HepG2 (cell line): Measurements from ENCODE around the gene GRM7. TPM values are rescaled to one million over a fixed set of nuclear protein-coding genes. Genes with fewer than 3 reads are reported as not detected.

Source experiments
- ATAC-seq: fragments of 200-7000 bp; cut with Tn5 transposase; 3 replicates; pipeline ENCODE4 v1.9.1; 2020; ENCODE audit warnings: mild to moderate bottlenecking, moderate library complexity
- BruUV-seq: library from RNA; stranded (reverse); fragments of 400-500 nt; replicated peaks from 2 replicates; lab custom pipeline; 2021; lab: Mats Ljungman, UMichigan
- CTCF ChIA-PET: fragments of 300-600 bp; formaldehyde crosslinking; extraction: SDS; loops from one replicate; lab custom pipeline; 2021; ENCODE audit warnings: low total read pairs, inconsistent platforms, low intra/inter-chr PET ratio; lab: Yijun Ruan, JAX
- POLR2A ChIA-PET: fragments of 350-600 bp; sonication (Branson Sonifier 250); formaldehyde crosslinking; loops from one replicate; lab custom pipeline; 2020; ENCODE audit warnings: antibody characterized with exemption, inconsistent platforms; lab: Yijun Ruan, JAX
- DNase-seq: peaks from one replicate; pipeline ENCODE4 v3.0.0-alpha.2; 2015; ENCODE audit warnings: low spot score
- FAIRE-seq: peaks from 3 replicates; lab custom pipeline; 2011; peaks lifted over from hg19 to GRCh38; lab: Jason Lieb, UNC
- H2AFZ ChIP-seq: one replicate; pipeline ENCODE4 v1.6.1; 2011; ENCODE audit warnings: low read length, inconsistent platforms
- H3K27ac ChIP-seq: fragments of 300-600 bp; 3 replicates; pipeline ENCODE4 v1.8.0; 2011; ENCODE audit warnings: mixed run types, mild to moderate bottlenecking, mixed read lengths, low read length, inconsistent platforms; ENCODE audit not compliant: insufficient read depth; ENCODE audit errors: extremely low read length
- H3K27me3 ChIP-seq, 2 experiments: fragments of 200-600 bp in 1 of 2; 2 replicates in 1 of 2; 3 replicates in 1 of 2; pipeline versions ENCODE4 v1.6.0 to v1.8.0; 2011; ENCODE audit warnings: low read length in 2 of 2, mild to moderate bottlenecking in 2 of 2, moderate library complexity in 2 of 2, inconsistent platforms in 1 of 2; ENCODE audit not compliant: insufficient read depth in 2 of 2, control insufficient read depth in 1 of 2
- H3K36me3 ChIP-seq, 2 experiments: fragments of 200-600 bp in 1 of 2; replicated peaks in 1 of 2; 2 replicates in 1 of 2; 3 replicates in 1 of 2; pipeline versions ENCODE4 v1.5.1 to v1.8.0; 2011; ENCODE audit warnings: low read length in 2 of 2, inconsistent platforms in 1 of 2; ENCODE audit not compliant: insufficient read depth in 2 of 2, control insufficient read depth in 1 of 2
- H3K4me1 ChIP-seq: 2 replicates; pipeline ENCODE4 v1.5.1; 2012; ENCODE audit warnings: low read length, inconsistent platforms; ENCODE audit not compliant: insufficient read depth
- H3K4me2 ChIP-seq: 2 replicates; pipeline ENCODE4 v1.6.0; 2011; ENCODE audit warnings: low read depth, low read length, inconsistent platforms
- H3K4me3 ChIP-seq, 3 experiments: fragments of 200-600 bp in 1 of 3; sonication (generic), shearing (Covaris generic) in 1 of 3; replicated peaks in 1 of 3; 2 replicates each; pipeline ENCODE4 v1.5.1; 2011 to 2016; ENCODE audit warnings: low read length in 3 of 3, inconsistent platforms in 2 of 3, low read depth in 2 of 3, mild to moderate bottlenecking in 2 of 3, control low read depth in 1 of 3, mixed read lengths in 1 of 3; ENCODE audit not compliant: insufficient read depth in 1 of 3
- H3K79me2 ChIP-seq: one replicate; pipeline ENCODE4 v1.6.1; 2011; ENCODE audit warnings: low read length, inconsistent platforms; ENCODE audit not compliant: insufficient read depth
- H3K9ac ChIP-seq: 2 replicates; pipeline ENCODE4 v1.6.0; 2011; ENCODE audit warnings: mild to moderate bottlenecking, low read depth, low read length, inconsistent platforms; ENCODE audit not compliant: insufficient read depth
- H3K9me3 ChIP-seq: 2 replicates; pipeline ENCODE4 v1.5.1; 2012; ENCODE audit warnings: mild to moderate bottlenecking, low read length
- H4K20me1 ChIP-seq: 2 replicates; pipeline ENCODE4 v1.6.0; 2011; ENCODE audit warnings: inconsistent platforms, mild to moderate bottlenecking, low read length, moderate library complexity; ENCODE audit not compliant: insufficient read depth
- BCL6 ChIP-seq: IDR thresholded peaks from 2 replicates; pipeline ENCODE4 v1.6.1; 2016; ENCODE audit warnings: missing genetic modification reagents, missing compliant biosample characterization
- FOSL2 ChIP-seq: sonication (generic); formaldehyde crosslinking; IDR thresholded peaks from 2 replicates; pipeline ENCODE4 v1.4.0; 2020; ENCODE audit warnings: missing genetic modification reagents
- FOXJ3 ChIP-seq: sonication (generic); formaldehyde crosslinking; IDR thresholded peaks from 2 replicates; pipeline ENCODE4 v1.4.0; 2020; ENCODE audit warnings: missing genetic modification reagents, mild to moderate bottlenecking, borderline replicate concordance
- FOXK1 ChIP-seq: sonication (generic); formaldehyde crosslinking; IDR thresholded peaks from 2 replicates; pipeline ENCODE4 v1.4.0; 2020; ENCODE audit warnings: low read depth, missing genetic modification reagents, borderline replicate concordance
- LBX2 ChIP-seq: sonication (generic); formaldehyde crosslinking; IDR thresholded peaks from 2 replicates; pipeline ENCODE4 v1.5.0; 2020; ENCODE audit warnings: missing genetic modification reagents, mild to moderate bottlenecking, borderline replicate concordance
- PAXIP1 ChIP-seq: sonication (generic); formaldehyde crosslinking; conservative IDR thresholded peaks from 2 replicates; pipeline ENCODE4 v1.4.0; 2020; ENCODE audit warnings: mild to moderate bottlenecking, missing genetic modification reagents, moderate library complexity
- RNF219 ChIP-seq: sonication (generic); formaldehyde crosslinking; IDR thresholded peaks from 2 replicates; pipeline ENCODE4 v1.5.0; 2020; ENCODE audit warnings: mild to moderate bottlenecking, missing genetic modification reagents
- SOX5 ChIP-seq: IDR thresholded peaks from 2 replicates; pipeline ENCODE4 v1.6.1; 2016; ENCODE audit warnings: borderline replicate concordance
- STAT5B ChIP-seq: sonication (generic); formaldehyde crosslinking; IDR thresholded peaks from 2 replicates; pipeline ENCODE4 v1.4.0; 2020; ENCODE audit warnings: missing genetic modification reagents
- ZNF121 ChIP-seq: sonication (generic); formaldehyde crosslinking; IDR thresholded peaks from 2 replicates; pipeline ENCODE4 v1.5.0; 2020; ENCODE audit warnings: mild to moderate bottlenecking, missing genetic modification reagents
- ZNF253 ChIP-seq: sonication (generic); formaldehyde crosslinking; IDR thresholded peaks from 2 replicates; pipeline ENCODE4 v1.8.0; 2022; ENCODE audit warnings: mild to moderate bottlenecking, missing genetic modification reagents, borderline replicate concordance
- ZNF691 ChIP-seq: sonication (generic); formaldehyde crosslinking; IDR thresholded peaks from 2 replicates; pipeline ENCODE4 v1.4.0; 2020; ENCODE audit warnings: missing genetic modification reagents, low read depth, mild to moderate bottlenecking, borderline replicate concordance
- ZNF724P ChIP-seq: sonication (generic); formaldehyde crosslinking; IDR thresholded peaks from 2 replicates; pipeline ENCODE4 v1.8.0; 2022; ENCODE audit warnings: missing genetic modification reagents, borderline replicate concordance
- WGBS: methylation state at CpG from one replicate; pipeline ENCODE4 v1.1.6; 2017; ENCODE audit warnings: low lambda C conversion rate; 5-methylcytosine and 5-hydroxymethylcytosine counted together
- in situ Hi-C: cut with HindIII; loops from 2 replicates; pipeline ENCODE4 v1.10.0; 2017; ENCODE audit warnings: low pct_unique_long_range_greater_than_20kb; ENCODE audit not compliant: extremely low pct_ligation_motif_present
- intact Hi-C: fragments of 100-400 bp; cut with micrococcal nuclease; formaldehyde crosslinking; loops from one replicate; pipeline ENCODE4 v1.10.0; 2022; ENCODE audit not compliant: unreplicated experiment
- polyA plus RNA-seq, 8 experiments: library from polyadenylated mRNA; depleted of rRNA in 3 of 8; stranded (reverse) in 7 of 8; unstranded in 1 of 8; fragments of >200 nt; fragmentation: Illumina TruSeq in 4 of 8; extraction: Trizol in 4 of 8; gene quantifications; 2 replicates each; pipeline versions ENCODE4 v1.2.1 to v1.2.3, GENCODE V29; 2011 to 2016; ENCODE audit warnings: low read depth in 4 of 8, missing spikeins in 1 of 8, mixed read lengths in 1 of 8; ENCODE audit not compliant: insufficient read depth in 1 of 8
- total RNA-seq, 5 experiments: library from RNA; depleted of rRNA; stranded (reverse); fragments of >200 nt; fragmentation: Illumina TruSeq; extraction: Trizol; gene quantifications; 2 replicates each; pipeline ENCODE4 v1.2.3, GENCODE V29; 2016; ENCODE audit warnings: low read depth in 1 of 5

The GRM7 gene
- total and polyA plus RNA-seq, 2 of the 13 experiments (the other 11 are each of a cell fraction or from before 2014, with no cell fraction given): not detected

GRCh38 chr3:7469866-7470265 is 609.0 kb downstream of the GRM7 start (continued):
- TF ChIP-seq PAXIP1 (no peak), RNF219 (CRISPR knock-in tag) (no peak), ZNF253 (CRISPR knock-in tag) (no peak), BCL6 (CRISPR knock-in tag) (no peak), FOXK1 (CRISPR knock-in tag) (no peak)

GRCh38 chr3:7484636-7485035 is 623.7 kb downstream of the GRM7 start:
- ChIA-PET POLR2A (no interaction called here), CTCF (no interaction called here)
- no peaks in the 10 kb centered on the region for H3K4me1 ChIP-seq
- H3K27ac ChIP-seq: no peak overlapping the region
- peaks cover 72% of the 10 kb centered on the region for H3K9me3 ChIP-seq
- no peak for FAIRE-seq
- no peak overlapping the region for H3K4me2 ChIP-seq
- H3K4me3 ChIP-seq: no peak overlapping the region
- no peak for DNase-seq
- no peaks in the 10 kb centered on the region for H3K79me2 ChIP-seq
- no peaks in the 10 kb centered on the region for H3K27me3 ChIP-seq
- TF ChIP-seq ZNF121 (CRISPR knock-in tag) (no peak), ZNF724P (CRISPR knock-in tag) (no peak), ZNF691 (CRISPR knock-in tag) (no peak), LBX2 (CRISPR knock-in tag) (no peak), FOSL2 (CRISPR knock-in tag) (no peak), SOX5 (no peak), STAT5B (CRISPR knock-in tag) (no peak), FOXJ3 (CRISPR knock-in tag) (no peak)
- no TSS peak for BruUV-seq
- H3K9ac ChIP-seq: no peak overlapping the region
- no peaks in the 10 kb centered on the region for H3K36me3 ChIP-seq
- no peaks in the 10 kb centered on the region for H4K20me1 ChIP-seq
- no peak overlapping the region for H2AFZ ChIP-seq
- in situ Hi-C loops: no loop called here
- 0% methylated on average over 1 of the region's 1 CpG for WGBS
- intact Hi-C loops: no loop called here
- no peak for ATAC-seq
